Measurements from ENCODE around the gene PARD6B. TPM values are rescaled to one million over a fixed set of nuclear protein-coding genes. Genes with fewer than 3 reads are reported as not detected.
A peak's percentile ranks its signal among the peaks of the same experiment; 100 is the strongest.

Gene PARD6B, protein sequence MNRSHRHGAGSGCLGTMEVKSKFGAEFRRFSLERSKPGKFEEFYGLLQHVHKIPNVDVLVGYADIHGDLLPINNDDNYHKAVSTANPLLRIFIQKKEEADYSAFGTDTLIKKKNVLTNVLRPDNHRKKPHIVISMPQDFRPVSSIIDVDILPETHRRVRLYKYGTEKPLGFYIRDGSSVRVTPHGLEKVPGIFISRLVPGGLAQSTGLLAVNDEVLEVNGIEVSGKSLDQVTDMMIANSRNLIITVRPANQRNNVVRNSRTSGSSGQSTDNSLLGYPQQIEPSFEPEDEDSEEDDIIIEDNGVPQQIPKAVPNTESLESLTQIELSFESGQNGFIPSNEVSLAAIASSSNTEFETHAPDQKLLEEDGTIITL
- total RNA-seq = 10 to 100 TPM in 1 of 2 donors, 1 to 10 TPM in 1; 8.3 to 14.4 TPM

DNA sequence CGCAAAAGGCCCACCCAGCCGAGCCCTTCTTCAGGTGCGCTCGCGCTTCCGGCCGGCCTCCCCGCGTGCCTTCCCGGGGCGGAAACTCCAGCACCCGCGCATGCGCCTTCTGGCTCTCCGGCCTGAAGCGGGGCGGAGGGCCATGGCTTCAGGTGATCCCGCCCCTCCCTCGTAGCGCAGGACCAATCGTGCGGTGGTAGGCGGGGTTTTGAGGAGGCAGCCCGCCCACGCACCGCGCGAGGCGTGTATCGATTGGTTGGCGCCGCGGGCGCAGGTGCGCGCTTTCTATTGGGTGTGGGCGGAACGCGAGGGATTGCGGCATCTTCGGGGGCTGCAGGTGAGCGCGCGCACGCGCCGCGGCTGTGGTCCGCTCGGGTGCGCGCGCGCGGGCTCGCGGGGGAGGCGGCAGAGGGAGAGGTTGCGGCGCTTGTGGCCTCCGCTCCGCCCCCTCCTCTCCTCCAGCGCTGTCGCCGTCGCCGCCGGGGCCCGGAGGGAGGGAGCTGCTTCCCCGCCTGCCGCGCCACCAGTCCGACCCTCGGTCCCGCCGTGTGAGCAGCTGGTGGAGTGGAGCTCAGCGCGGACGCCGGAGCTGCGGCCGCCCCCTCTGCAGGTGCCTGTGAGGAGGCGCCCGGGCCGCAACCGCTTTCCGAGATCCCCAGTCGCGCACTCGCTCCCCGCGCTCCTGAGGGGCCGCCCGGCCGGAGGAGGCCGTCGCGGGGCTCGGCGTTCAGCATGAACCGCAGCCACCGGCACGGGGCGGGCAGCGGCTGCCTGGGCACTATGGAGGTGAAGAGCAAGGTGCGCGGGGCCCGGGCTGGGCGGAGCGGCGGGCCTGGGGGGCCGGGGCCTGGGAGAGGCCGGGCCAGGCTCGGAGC lies at the start of gene PARD6B:
Gene PARD6B, plus strand, starts transcription at position 526 of the 875 bp plus-strand sequence. Its CDS starts 207 bp downstream, at position 733.
- Histone ChIP-seq H3K4me3 (peak within 1 kb of the TSS; percentile 73 to 85), H3K9me3 (no peaks in the 10 kb centered on the region), H3K36me3 (no peaks in the 10 kb centered on the region), H3K27ac (peak within 1 kb of the TSS; percentile 87 to 89), H3K27me3 (replicated peaks; ENCODE audit: insufficient read depth) (no peaks in the 10 kb centered on the region), H3K4me1 (replicated peaks) (peaks cover 3% of the 10 kb centered on the region)
- WGBS = under 1% methylated on average over 49 of the region's 114 CpGs
- intact Hi-C loops (cut with DNase I) = no loop called here
- TF ChIP-seq POLR2AphosphoS5 (IDR thresholded peaks at IDR 0.05) = peak; percentile 94
- TF ChIP-seq POLR2A (IDR thresholded peaks at IDR 0.05) = peak; percentile 97
- TF ChIP-seq, protein P1, sequence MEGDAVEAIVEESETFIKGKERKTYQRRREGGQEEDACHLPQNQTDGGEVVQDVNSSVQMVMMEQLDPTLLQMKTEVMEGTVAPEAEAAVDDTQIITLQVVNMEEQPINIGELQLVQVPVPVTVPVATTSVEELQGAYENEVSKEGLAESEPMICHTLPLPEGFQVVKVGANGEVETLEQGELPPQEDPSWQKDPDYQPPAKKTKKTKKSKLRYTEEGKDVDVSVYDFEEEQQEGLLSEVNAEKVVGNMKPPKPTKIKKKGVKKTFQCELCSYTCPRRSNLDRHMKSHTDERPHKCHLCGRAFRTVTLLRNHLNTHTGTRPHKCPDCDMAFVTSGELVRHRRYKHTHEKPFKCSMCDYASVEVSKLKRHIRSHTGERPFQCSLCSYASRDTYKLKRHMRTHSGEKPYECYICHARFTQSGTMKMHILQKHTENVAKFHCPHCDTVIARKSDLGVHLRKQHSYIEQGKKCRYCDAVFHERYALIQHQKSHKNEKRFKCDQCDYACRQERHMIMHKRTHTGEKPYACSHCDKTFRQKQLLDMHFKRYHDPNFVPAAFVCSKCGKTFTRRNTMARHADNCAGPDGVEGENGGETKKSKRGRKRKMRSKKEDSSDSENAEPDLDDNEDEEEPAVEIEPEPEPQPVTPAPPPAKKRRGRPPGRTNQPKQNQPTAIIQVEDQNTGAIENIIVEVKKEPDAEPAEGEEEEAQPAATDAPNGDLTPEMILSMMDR (IDR thresholded peaks at IDR 0.05) = no peak
- DNase-seq (ENCODE audit: low spot score) = peak; percentile 99

DNA sequence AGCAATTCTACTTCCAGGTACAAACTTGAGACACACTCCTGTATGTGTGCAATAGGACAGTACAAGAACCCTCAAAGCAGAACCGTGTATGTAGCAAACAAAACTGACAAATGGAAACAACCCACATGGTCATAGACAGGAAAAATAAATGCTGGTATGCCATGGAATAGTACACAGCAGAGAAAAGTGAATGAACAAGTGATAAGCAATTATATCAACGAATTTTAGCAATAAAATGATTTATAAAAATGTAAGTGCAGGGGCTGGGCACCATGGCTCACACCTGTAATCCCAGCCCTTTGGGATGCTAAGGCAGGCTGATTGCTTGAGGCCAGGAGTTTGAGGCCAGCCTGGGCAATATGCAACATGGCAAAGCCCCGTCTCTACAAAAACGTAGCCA lies 49.3 kb upstream of the PARD6B start:
- no peaks in the 10 kb centered on the region for H3K27me3 ChIP-seq (replicated peaks; ENCODE audit: insufficient read depth)
- TF ChIP-seq POLR2A (IDR thresholded peaks at IDR 0.05) (no peak), POLR2AphosphoS5 (IDR thresholded peaks at IDR 0.05) (no peak)
- TF ChIP-seq, protein P1 (IDR thresholded peaks at IDR 0.05) = no peak
- no peak overlapping the region for H3K4me3 ChIP-seq
- no peak for DNase-seq (ENCODE audit: low spot score)
- no peaks in the 10 kb centered on the region for H3K9me3 ChIP-seq
- no peaks in the 10 kb centered on the region for H3K36me3 ChIP-seq
- intact Hi-C loops (cut with DNase I) = no loop called here
- WGBS = 80% methylated on average over 4 of the region's 4 CpGs
- no peak overlapping the region for H3K27ac ChIP-seq
- no peaks in the 10 kb centered on the region for H3K4me1 ChIP-seq (replicated peaks)

DNA sequence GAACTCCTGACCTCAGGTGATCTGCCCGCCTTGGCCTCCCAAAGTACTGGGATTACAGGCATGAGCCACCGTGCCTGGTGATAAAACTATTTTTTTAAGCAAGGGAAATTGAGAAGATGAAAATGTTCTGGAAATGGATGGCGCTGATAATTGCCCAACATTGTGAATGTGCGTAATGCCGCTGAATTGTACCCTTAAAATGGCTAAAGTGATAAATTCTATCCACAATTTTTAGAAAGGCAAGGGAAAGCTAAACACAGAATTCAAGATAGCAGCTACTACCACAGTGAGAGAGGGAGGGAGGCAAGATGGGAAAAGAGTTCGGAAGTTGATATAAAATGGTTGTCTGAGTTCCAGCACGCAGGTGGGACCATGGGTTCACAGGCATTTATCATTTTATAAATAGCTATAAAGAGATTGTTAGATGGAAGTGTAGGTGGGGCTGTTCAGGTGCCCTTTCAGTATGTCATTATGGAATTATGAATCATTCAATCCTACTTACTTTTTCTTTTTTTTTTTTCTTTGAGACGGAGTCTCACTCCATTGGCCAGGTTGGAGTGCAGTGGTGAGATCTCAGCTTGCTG lies 48.3 kb upstream of the PARD6B start:
- Histone ChIP-seq H3K4me1 (replicated peaks) (no peaks in the 10 kb centered on the region), H3K36me3 (no peaks in the 10 kb centered on the region), H3K4me3 (no peak overlapping the region), H3K27me3 (replicated peaks; ENCODE audit: insufficient read depth) (no peaks in the 10 kb centered on the region), H3K27ac (no peak overlapping the region), H3K9me3 (no peaks in the 10 kb centered on the region)
- no peak for DNase-seq (ENCODE audit: low spot score)
- WGBS = 88% methylated on average over 8 of the region's 8 CpGs
- TF ChIP-seq POLR2AphosphoS5 (IDR thresholded peaks at IDR 0.05) (no peak), POLR2A (IDR thresholded peaks at IDR 0.05) (no peak)
- TF ChIP-seq, protein P1 (IDR thresholded peaks at IDR 0.05) = no peak
- intact Hi-C loops (cut with DNase I) = no loop called here

DNA sequence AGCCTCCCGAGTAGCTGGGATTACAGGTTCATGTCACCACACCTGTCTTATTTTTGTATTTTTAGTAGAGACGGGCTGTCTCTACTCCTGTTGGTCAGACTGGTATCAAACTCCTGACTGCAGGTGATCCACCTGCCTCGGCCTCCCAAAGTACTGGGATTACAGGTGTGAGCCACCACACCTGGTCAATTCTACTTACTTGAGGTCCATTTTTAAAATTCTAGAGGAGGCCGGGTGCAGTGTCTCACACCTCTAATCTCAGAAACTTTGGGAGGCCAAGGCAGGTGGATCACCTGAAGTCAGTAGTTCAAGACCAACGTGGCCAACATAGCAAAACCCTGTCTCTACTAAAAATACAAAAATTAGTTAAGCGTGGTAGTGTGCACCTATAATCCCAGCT lies 47.8 kb upstream of the PARD6B start:
- no peak for DNase-seq (ENCODE audit: low spot score)
- intact Hi-C loops (cut with DNase I) = no loop called here
- no peaks in the 10 kb centered on the region for H3K36me3 ChIP-seq
- no peak overlapping the region for H3K27ac ChIP-seq
- TF ChIP-seq, protein P1 (IDR thresholded peaks at IDR 0.05) = no peak
- TF ChIP-seq POLR2AphosphoS5 (IDR thresholded peaks at IDR 0.05) = no peak
- no peak for TF ChIP-seq POLR2A (IDR thresholded peaks at IDR 0.05)
- H3K4me3 ChIP-seq = no peak overlapping the region
- no peaks in the 10 kb centered on the region for H3K27me3 ChIP-seq (replicated peaks; ENCODE audit: insufficient read depth)
- 97% methylated on average over 6 of the region's 6 CpGs for WGBS
- no peaks in the 10 kb centered on the region for H3K9me3 ChIP-seq
- no peaks in the 10 kb centered on the region for H3K4me1 ChIP-seq (replicated peaks)

All from prostate gland (tissue), 2 donors.